Measurements from ENCODE around the gene PREPL. TPM values are rescaled to one million over a fixed set of nuclear protein-coding genes. Genes with fewer than 3 reads are reported as not detected.
"Not testable (repeated sequence)": the region's sequence is repeated elsewhere in the genome, so short reads cannot be mapped to it uniquely, and the experiment has no call there.

The PREPL gene
- total RNA-seq, 1 donor from 2014 or later: 38.4 TPM

DNA sequence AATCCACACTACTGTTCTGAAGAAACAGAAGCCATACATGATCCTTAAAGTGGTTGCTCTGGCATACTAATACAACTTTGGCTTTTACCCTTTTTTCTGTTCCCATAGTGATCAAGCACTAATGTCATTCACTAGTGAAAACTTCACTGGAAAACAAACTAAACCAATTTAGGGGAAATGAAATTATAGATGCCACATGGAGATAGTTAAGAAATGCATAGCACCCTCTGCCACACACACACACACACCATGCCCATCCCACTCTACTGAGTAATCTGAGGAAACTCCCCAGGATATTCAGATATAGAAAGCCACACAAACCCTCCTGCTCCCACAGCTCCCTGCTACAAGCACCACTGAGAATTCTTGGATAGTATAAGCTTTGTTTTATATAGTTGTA lies 46.9 kb downstream of the PREPL start:
- no peak for DNase-seq
- TF ChIP-seq, protein P1, sequence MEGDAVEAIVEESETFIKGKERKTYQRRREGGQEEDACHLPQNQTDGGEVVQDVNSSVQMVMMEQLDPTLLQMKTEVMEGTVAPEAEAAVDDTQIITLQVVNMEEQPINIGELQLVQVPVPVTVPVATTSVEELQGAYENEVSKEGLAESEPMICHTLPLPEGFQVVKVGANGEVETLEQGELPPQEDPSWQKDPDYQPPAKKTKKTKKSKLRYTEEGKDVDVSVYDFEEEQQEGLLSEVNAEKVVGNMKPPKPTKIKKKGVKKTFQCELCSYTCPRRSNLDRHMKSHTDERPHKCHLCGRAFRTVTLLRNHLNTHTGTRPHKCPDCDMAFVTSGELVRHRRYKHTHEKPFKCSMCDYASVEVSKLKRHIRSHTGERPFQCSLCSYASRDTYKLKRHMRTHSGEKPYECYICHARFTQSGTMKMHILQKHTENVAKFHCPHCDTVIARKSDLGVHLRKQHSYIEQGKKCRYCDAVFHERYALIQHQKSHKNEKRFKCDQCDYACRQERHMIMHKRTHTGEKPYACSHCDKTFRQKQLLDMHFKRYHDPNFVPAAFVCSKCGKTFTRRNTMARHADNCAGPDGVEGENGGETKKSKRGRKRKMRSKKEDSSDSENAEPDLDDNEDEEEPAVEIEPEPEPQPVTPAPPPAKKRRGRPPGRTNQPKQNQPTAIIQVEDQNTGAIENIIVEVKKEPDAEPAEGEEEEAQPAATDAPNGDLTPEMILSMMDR (IDR thresholded peaks at IDR 0.05; ENCODE audit: partially characterized antibody, unreplicated experiment): no peak
- Mint-ChIP-seq H3K27me3 (ENCODE audit: unreplicated experiment) (no peaks in the 10 kb centered on the region), H3K27ac (ENCODE audit: unreplicated experiment) (no peak overlapping the region), H3K36me3 (ENCODE audit: unreplicated experiment) (peaks cover 24% of the 10 kb centered on the region), H3K4me1 (ENCODE audit: low read depth, unreplicated experiment) (no peaks in the 10 kb centered on the region), H3K4me3 (ENCODE audit: unreplicated experiment) (no peak overlapping the region), H3K9me3 (ENCODE audit: unreplicated experiment) (peaks cover 6% of the 10 kb centered on the region)

DNA sequence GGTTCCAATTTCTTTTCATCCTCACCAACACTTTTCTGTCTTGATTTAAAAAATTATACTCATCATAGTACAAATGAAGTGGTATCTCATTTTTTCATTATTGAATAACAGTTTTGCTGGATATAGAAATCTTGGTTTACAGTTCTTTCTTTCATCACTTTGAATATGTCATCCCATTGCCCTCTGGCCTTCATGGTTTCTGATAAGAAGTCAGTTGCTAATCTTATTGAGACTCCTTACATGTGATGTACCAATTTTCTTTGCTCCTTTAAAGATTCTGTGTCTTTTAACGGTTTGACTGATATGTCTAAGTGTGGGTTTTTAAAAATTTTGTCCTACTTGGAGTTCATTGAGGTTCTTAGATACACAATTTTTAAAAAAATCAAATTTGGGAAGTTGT lies 51.0 kb downstream of the PREPL start:
- H3K36me3 Mint-ChIP-seq (ENCODE audit: unreplicated experiment): peaks cover 30% of the 10 kb centered on the region
- no peak overlapping the region for H3K27ac Mint-ChIP-seq (ENCODE audit: unreplicated experiment)
- H3K9me3 Mint-ChIP-seq (ENCODE audit: unreplicated experiment): peaks cover 9% of the 10 kb centered on the region
- TF ChIP-seq, protein P1 (IDR thresholded peaks at IDR 0.05; ENCODE audit: partially characterized antibody, unreplicated experiment): no peak
- no peak overlapping the region for H3K4me3 Mint-ChIP-seq (ENCODE audit: unreplicated experiment)
- no peaks in the 10 kb centered on the region for H3K4me1 Mint-ChIP-seq (ENCODE audit: low read depth, unreplicated experiment)
- DNase-seq: no peak
- H3K27me3 Mint-ChIP-seq (ENCODE audit: unreplicated experiment): no peaks in the 10 kb centered on the region

DNA sequence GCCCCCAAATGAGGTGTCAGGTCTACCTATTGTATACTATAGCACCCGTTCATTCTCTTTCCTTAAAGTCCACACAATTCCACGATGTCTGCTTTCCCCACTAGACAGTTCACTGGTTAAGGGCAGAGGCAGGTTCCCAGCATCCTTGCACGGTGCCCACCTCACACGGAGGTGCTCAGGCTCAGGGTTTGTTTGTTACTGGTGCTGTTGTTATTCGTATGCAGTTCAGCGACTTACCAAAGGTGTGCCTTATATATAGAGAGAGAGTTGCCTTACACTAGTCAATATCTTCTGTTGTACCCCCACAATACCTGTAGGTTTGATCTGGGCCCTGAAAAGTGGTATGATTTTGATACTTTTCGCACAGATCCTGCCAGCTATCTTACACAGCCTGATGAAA lies 55.4 kb downstream of the PREPL start:
- peaks cover 14% of the 10 kb centered on the region for H3K36me3 Mint-ChIP-seq (ENCODE audit: unreplicated experiment)
- H3K9me3 Mint-ChIP-seq (ENCODE audit: unreplicated experiment): peaks cover 3% of the 10 kb centered on the region
- no peaks in the 10 kb centered on the region for H3K4me1 Mint-ChIP-seq (ENCODE audit: low read depth, unreplicated experiment)
- H3K27ac Mint-ChIP-seq (ENCODE audit: unreplicated experiment): no peak overlapping the region
- H3K27me3 Mint-ChIP-seq (ENCODE audit: unreplicated experiment): no peaks in the 10 kb centered on the region
- H3K4me3 Mint-ChIP-seq (ENCODE audit: unreplicated experiment): no peak overlapping the region
- DNase-seq: no peak
- TF ChIP-seq, protein P1 (IDR thresholded peaks at IDR 0.05; ENCODE audit: partially characterized antibody, unreplicated experiment): no peak

DNA sequence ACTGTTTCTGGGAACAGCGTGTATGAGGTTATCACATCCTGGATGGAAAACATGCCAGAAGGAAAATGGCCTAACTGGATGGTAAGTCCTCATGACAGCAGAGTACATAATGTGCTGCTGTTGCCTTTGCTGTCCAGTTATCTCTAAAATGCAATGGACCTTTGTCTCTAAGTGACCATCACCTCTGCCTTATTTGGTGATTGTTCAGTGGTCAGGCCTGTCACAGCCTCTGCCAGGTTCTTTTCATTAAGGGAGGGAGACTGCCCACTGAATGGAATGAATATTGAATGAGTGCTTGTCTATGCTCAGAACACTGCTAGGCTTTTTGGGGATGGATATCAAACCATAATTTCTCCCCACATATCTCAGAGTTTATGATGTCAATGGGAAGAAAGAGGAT lies 57.0 kb downstream of the PREPL start:
- Mint-ChIP-seq H3K4me3 (ENCODE audit: unreplicated experiment) (no peak overlapping the region), H3K4me1 (ENCODE audit: low read depth, unreplicated experiment) (no peaks in the 10 kb centered on the region), H3K27me3 (ENCODE audit: unreplicated experiment) (no peaks in the 10 kb centered on the region), H3K9me3 (ENCODE audit: unreplicated experiment) (peaks cover 2% of the 10 kb centered on the region), H3K27ac (ENCODE audit: unreplicated experiment) (no peak overlapping the region), H3K36me3 (ENCODE audit: unreplicated experiment) (peaks cover 5% of the 10 kb centered on the region)
- TF ChIP-seq, protein P1 (IDR thresholded peaks at IDR 0.05; ENCODE audit: partially characterized antibody, unreplicated experiment): no peak
- no peak for DNase-seq

DNA sequence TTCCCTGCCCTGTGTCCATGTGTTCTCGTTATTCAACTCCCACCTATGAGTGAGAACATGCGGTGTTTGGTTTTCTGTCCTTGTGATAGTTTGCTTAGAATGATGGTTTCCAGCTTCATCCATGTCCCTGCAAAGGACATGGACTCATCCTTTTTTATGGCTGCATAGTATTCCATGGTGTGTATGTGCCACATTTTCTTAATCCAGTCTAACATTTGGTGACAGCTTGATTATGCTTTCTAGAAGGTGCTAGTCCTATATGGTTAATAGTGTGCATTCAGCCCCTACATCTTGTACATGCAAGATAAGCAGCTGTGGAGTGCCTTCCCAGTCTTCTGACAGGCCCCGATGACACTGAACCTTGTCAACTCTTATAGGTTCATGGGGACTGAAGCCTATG lies 57.5 kb downstream of the PREPL start:
- not testable (repeated sequence) for H3K27ac Mint-ChIP-seq (ENCODE audit: unreplicated experiment); H3K27me3 Mint-ChIP-seq (ENCODE audit: unreplicated experiment); DNase-seq; H3K4me1 Mint-ChIP-seq (ENCODE audit: low read depth, unreplicated experiment); H3K9me3 Mint-ChIP-seq (ENCODE audit: unreplicated experiment); H3K36me3 Mint-ChIP-seq (ENCODE audit: unreplicated experiment); H3K4me3 Mint-ChIP-seq (ENCODE audit: unreplicated experiment)

DNA sequence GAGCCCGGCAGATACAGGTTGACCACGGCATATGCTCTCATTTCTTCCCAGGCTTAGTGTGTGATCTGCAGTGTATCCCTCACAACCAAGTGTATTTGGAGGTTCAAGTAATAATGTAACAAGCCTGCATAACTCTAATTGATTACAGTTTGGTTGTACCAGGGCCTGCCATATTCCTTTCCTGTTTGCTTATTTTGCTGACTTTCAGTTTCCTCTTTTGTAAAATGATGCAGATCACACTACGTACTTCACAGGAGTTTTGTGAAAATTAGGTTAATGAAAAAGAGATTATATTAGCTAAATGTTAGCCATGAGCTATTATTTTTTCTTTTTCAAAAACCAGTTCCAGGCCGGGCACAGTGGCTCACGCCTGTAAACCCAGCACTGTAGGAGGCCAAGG lies 60.2 kb downstream of the PREPL start:
- Mint-ChIP-seq H3K4me1 (ENCODE audit: low read depth, unreplicated experiment) (no peaks in the 10 kb centered on the region), H3K9me3 (ENCODE audit: unreplicated experiment) (no peaks in the 10 kb centered on the region), H3K36me3 (ENCODE audit: unreplicated experiment) (no peaks in the 10 kb centered on the region), H3K27me3 (ENCODE audit: unreplicated experiment) (no peaks in the 10 kb centered on the region), H3K27ac (ENCODE audit: unreplicated experiment) (no peak overlapping the region), H3K4me3 (ENCODE audit: unreplicated experiment) (no peak overlapping the region)
- TF ChIP-seq, protein P1 (IDR thresholded peaks at IDR 0.05; ENCODE audit: partially characterized antibody, unreplicated experiment): no peak
- no peak for DNase-seq
